Mesenchymal stem cell (in vitro differentiated cells and primary cell): Measurements from ENCODE around the gene KLHL40.

Source experiments
- DNase-seq: peaks from one replicate; pipeline ENCODE4 v3.0.0-alpha.2; 2013
- H2AFZ ChIP-seq: one replicate; pipeline ENCODE4 v1.6.1; 2013; ENCODE audit warnings: low read depth, mild to moderate bottlenecking, control low read depth, inconsistent platforms, low read length, moderate library complexity
- H2AK5ac ChIP-seq: 2 replicates; pipeline ENCODE4 v1.6.1; 2013; ENCODE audit warnings: low read length, moderate library complexity, mild to moderate bottlenecking, inconsistent platforms; ENCODE audit not compliant: severe bottlenecking
- H2BK120ac ChIP-seq: one replicate; pipeline ENCODE4 v1.6.1; 2013; ENCODE audit warnings: low read depth, mild to moderate bottlenecking, inconsistent platforms, low read length, moderate library complexity
- H2BK12ac ChIP-seq, 2 experiments: one replicate each; pipeline ENCODE4 v1.6.1; 2013; ENCODE audit warnings: inconsistent platforms in 2 of 2, low read length in 2 of 2, mild to moderate bottlenecking in 2 of 2, moderate library complexity in 2 of 2, control low read depth in 1 of 2
- H2BK15ac ChIP-seq: one replicate; pipeline ENCODE4 v1.6.1; 2013; ENCODE audit warnings: mild to moderate bottlenecking, low read depth, inconsistent platforms; ENCODE audit not compliant: poor library complexity, severe bottlenecking
- H2BK5ac ChIP-seq: 2 replicates; pipeline ENCODE4 v1.6.1; 2013; ENCODE audit warnings: low read depth, mild to moderate bottlenecking, low read length, control low read depth, inconsistent platforms; ENCODE audit not compliant: poor library complexity, severe bottlenecking
- H3K14ac ChIP-seq, 2 experiments: one replicate each; pipeline ENCODE4 v1.6.1; 2013; ENCODE audit warnings: inconsistent platforms in 2 of 2, low read length in 2 of 2, control low read depth in 1 of 2, mild to moderate bottlenecking in 1 of 2, moderate library complexity in 1 of 2
- H3K18ac ChIP-seq, 2 experiments: one replicate each; pipeline ENCODE4 v1.6.1; 2013; ENCODE audit warnings: inconsistent platforms in 2 of 2, low read length in 2 of 2, control low read depth in 1 of 2, low read depth in 1 of 2, mild to moderate bottlenecking in 1 of 2
- H3K23ac ChIP-seq, 2 experiments: one replicate each; pipeline ENCODE4 v1.6.1; 2013; ENCODE audit warnings: inconsistent platforms in 2 of 2, low read length in 2 of 2, mild to moderate bottlenecking in 2 of 2, moderate library complexity in 2 of 2, control low read depth in 1 of 2
- H3K27ac ChIP-seq: 2 replicates; pipeline ENCODE4 v1.5.1; 2013; ENCODE audit warnings: mild to moderate bottlenecking, moderate library complexity, low read length, control low read depth, inconsistent platforms; ENCODE audit not compliant: poor library complexity, severe bottlenecking
- H3K27me3 ChIP-seq, 2 experiments: 2 replicates each; pipeline versions ENCODE4 v1.6.1 to v1.7.0; 2013; ENCODE audit warnings: low read length in 2 of 2, mild to moderate bottlenecking in 2 of 2, moderate library complexity in 2 of 2, control low read depth in 1 of 2, inconsistent platforms in 1 of 2; ENCODE audit not compliant: control insufficient read depth in 1 of 2, insufficient read depth in 1 of 2
- H3K36me3 ChIP-seq, 2 experiments: 2 replicates each; pipeline versions ENCODE4 v1.6.1 to v1.7.0; 2013; ENCODE audit warnings: low read length in 2 of 2, control low read depth in 1 of 2, inconsistent platforms in 1 of 2, low read depth in 1 of 2, mild to moderate bottlenecking in 1 of 2; ENCODE audit not compliant: insufficient read depth in 2 of 2, control insufficient read depth in 1 of 2
- H3K4ac ChIP-seq, 2 experiments: one replicate each; pipeline ENCODE4 v1.6.1; 2013; ENCODE audit warnings: inconsistent platforms in 2 of 2, low read length in 2 of 2, mild to moderate bottlenecking in 2 of 2, moderate library complexity in 2 of 2, control low read depth in 1 of 2, low read depth in 1 of 2
- H3K4me1 ChIP-seq: 2 replicates; pipeline ENCODE4 v1.6.1; 2013; ENCODE audit warnings: low read depth, low read length, control low read depth; ENCODE audit not compliant: control insufficient read depth, insufficient read depth
- H3K4me2 ChIP-seq: 2 replicates; pipeline ENCODE4 v1.6.1; 2013; ENCODE audit warnings: low read length, mild to moderate bottlenecking, inconsistent platforms; ENCODE audit not compliant: poor library complexity, severe bottlenecking
- H3K4me3 ChIP-seq, 2 experiments: 2 replicates each; pipeline versions ENCODE4 v1.5.1 to v1.7.0; 2013; ENCODE audit warnings: low read length in 2 of 2, mild to moderate bottlenecking in 2 of 2, control low read depth in 1 of 2, low read depth in 1 of 2; ENCODE audit not compliant: insufficient read depth in 1 of 2
- H3K79me1 ChIP-seq: replicated peaks from 2 replicates; pipeline ENCODE4 v1.6.1; 2013; ENCODE audit warnings: mild to moderate bottlenecking, control low read depth, low read length, inconsistent platforms; ENCODE audit not compliant: poor library complexity, severe bottlenecking
- H3K9ac ChIP-seq: 2 replicates; pipeline ENCODE4 v1.7.0; 2013; ENCODE audit warnings: mild to moderate bottlenecking, low read length, moderate library complexity
- H3K9me3 ChIP-seq: 2 replicates; pipeline ENCODE4 v1.7.0; 2013; ENCODE audit warnings: mild to moderate bottlenecking, low read length; ENCODE audit not compliant: control insufficient read depth
- H4K8ac ChIP-seq: one replicate; pipeline ENCODE4 v1.6.1; 2013; ENCODE audit warnings: inconsistent platforms, mild to moderate bottlenecking, low read length, moderate library complexity
- H4K91ac ChIP-seq: one replicate; pipeline ENCODE4 v1.6.1; 2013; ENCODE audit warnings: mild to moderate bottlenecking, low read length, inconsistent platforms
- WGBS: methylation state at CpG from one replicate; pipeline ENCODE4 v1.1.7; 2013; ENCODE audit warnings: mixed read lengths; 5-methylcytosine and 5-hydroxymethylcytosine counted together

The KLHL40 gene

GRCh38 chr3:42697289-42698051 lies 12.1 kb downstream of the KLHL40 start:
- no peak overlapping the region for H3K4ac ChIP-seq
- H3K9ac ChIP-seq: no peak overlapping the region
- no peak overlapping the region for H2AFZ ChIP-seq
- H3K4me1 ChIP-seq: peaks cover 5% of the 10 kb centered on the region
- H2BK12ac ChIP-seq: no peak overlapping the region
- H3K14ac ChIP-seq: no peak overlapping the region
- 82% methylated on average over 18 of the region's 18 CpGs for WGBS
- no peaks in the 10 kb centered on the region for H3K79me1 ChIP-seq
- H3K23ac ChIP-seq: no peak overlapping the region
- no peak overlapping the region for H3K4me2 ChIP-seq
- H3K36me3 ChIP-seq: no peaks in the 10 kb centered on the region
- no peaks in the 10 kb centered on the region for H3K9me3 ChIP-seq
- DNase-seq: no peak
- no peak overlapping the region for H4K8ac ChIP-seq
- H2AK5ac ChIP-seq: no peak overlapping the region
- no peak overlapping the region for H3K4me3 ChIP-seq
- H3K27ac ChIP-seq: no peak overlapping the region
- H2BK5ac ChIP-seq: no peak overlapping the region
- H2BK120ac ChIP-seq: no peak overlapping the region
- peaks cover 28 to 67% of the 10 kb centered on the region in 2 experiments for H3K27me3 ChIP-seq
- no peak overlapping the region for H2BK15ac ChIP-seq
- no peak overlapping the region for H3K18ac ChIP-seq
- H4K91ac ChIP-seq: no peak overlapping the region

- no peak overlapping the region for H3K4ac ChIP-seq
- peaks cover 5% of the 10 kb centered on the region for H3K4me1 ChIP-seq
- no peak overlapping the region for H3K27ac ChIP-seq
- no peak overlapping the region for H3K4me2 ChIP-seq
- no peaks in the 10 kb centered on the region for H3K36me3 ChIP-seq
- no peaks in the 10 kb centered on the region for H3K79me1 ChIP-seq
- H3K18ac ChIP-seq: no peak overlapping the region
- no peak overlapping the region for H4K91ac ChIP-seq
- H3K9me3 ChIP-seq: no peaks in the 10 kb centered on the region
- no peak overlapping the region for H3K9ac ChIP-seq
- H3K4me3 ChIP-seq: no peak overlapping the region
- no peak overlapping the region for H2BK5ac ChIP-seq
- WGBS: 82% methylated on average over 7 of the region's 7 CpGs
- DNase-seq: no peak
- no peak overlapping the region for H2AK5ac ChIP-seq
- H3K23ac ChIP-seq: no peak overlapping the region
- H3K14ac ChIP-seq: no peak overlapping the region
- H2BK15ac ChIP-seq: no peak overlapping the region
- no peak overlapping the region for H2BK120ac ChIP-seq
- H4K8ac ChIP-seq: no peak overlapping the region
- H2BK12ac ChIP-seq: no peak overlapping the region
- no peak overlapping the region for H2AFZ ChIP-seq
- peaks cover 28 to 73% of the 10 kb centered on the region in 2 experiments for H3K27me3 ChIP-seq
These were observed 13.0 kb downstream of the KLHL40 start for GRCh38 chr3:42698216-42698910.

GRCh38 chr3:42698911-42699230 lies 13.5 kb downstream of the KLHL40 start:
- Histone ChIP-seq H2BK5ac (no peak overlapping the region), H3K36me3 (no peaks in the 10 kb centered on the region), H3K27me3 (peaks cover 24 to 78% of the 10 kb centered on the region in 2 experiments), H3K27ac (no peak overlapping the region), H4K8ac (no peak overlapping the region), H2BK12ac (no peak overlapping the region), H3K4ac (no peak overlapping the region), H2BK120ac (no peak overlapping the region), H3K9me3 (no peaks in the 10 kb centered on the region), H3K4me3 (no peak overlapping the region), H2BK15ac (no peak overlapping the region), H2AK5ac (no peak overlapping the region), H3K23ac (no peak overlapping the region), H3K79me1 (no peaks in the 10 kb centered on the region), H3K4me2 (no peak overlapping the region), H4K91ac (no peak overlapping the region), H2AFZ (no peak overlapping the region), H3K14ac (no peak overlapping the region), H3K4me1 (peaks cover 5% of the 10 kb centered on the region), H3K18ac (no peak overlapping the region), H3K9ac (no peak overlapping the region)
- DNase-seq: no peak
- WGBS: 92% methylated on average over 8 of the region's 9 CpGs

- H3K9me3 ChIP-seq: no peaks in the 10 kb centered on the region
- no peak overlapping the region for H3K27ac ChIP-seq
- no peak overlapping the region for H3K4me2 ChIP-seq
- no peak overlapping the region for H2AK5ac ChIP-seq
- no peaks in the 10 kb centered on the region for H3K36me3 ChIP-seq
- H3K79me1 ChIP-seq: no peaks in the 10 kb centered on the region
- no peak overlapping the region for H2BK5ac ChIP-seq
- peaks cover 18 to 77% of the 10 kb centered on the region in 2 experiments for H3K27me3 ChIP-seq
- no peak overlapping the region for H4K8ac ChIP-seq
- H3K18ac ChIP-seq: no peak overlapping the region
- H3K4me1 ChIP-seq: peaks cover 5% of the 10 kb centered on the region
- H3K23ac ChIP-seq: no peak overlapping the region
- H2AFZ ChIP-seq: no peak overlapping the region
- no peak overlapping the region for H3K4me3 ChIP-seq
- H3K4ac ChIP-seq: no peak overlapping the region
- no peak overlapping the region for H3K14ac ChIP-seq
- no peak for DNase-seq
- H2BK15ac ChIP-seq: no peak overlapping the region
- 86% methylated on average over 10 of the region's 10 CpGs for WGBS
- H4K91ac ChIP-seq: no peak overlapping the region
- no peak overlapping the region for H3K9ac ChIP-seq
- no peak overlapping the region for H2BK12ac ChIP-seq
- H2BK120ac ChIP-seq: no peak overlapping the region
These were observed 14.2 kb downstream of the KLHL40 start for GRCh38 chr3:42699511-42699971.
